Fibroblast of lung (primary cell): ENCODE results near the gene GCLM. TPM values are rescaled to one million over a fixed set of nuclear protein-coding genes. Genes with fewer than 3 reads are reported as not detected.

Experiments
- DNase-seq, 2 donors: peaks; one replicate each; pipeline versions ENCODE4 v3.0.0 to v3.0.0-alpha.2; 2010; ENCODE audit warnings: low read depth in 2 of 2
- H2AFZ ChIP-seq: 2 replicates; pipeline ENCODE4 v1.5.1; 2012; ENCODE audit warnings: low read length, control low read depth, inconsistent platforms
- H3K27ac ChIP-seq: 2 replicates; pipeline ENCODE4 v1.5.1; 2011; ENCODE audit warnings: low read length, control low read depth; ENCODE audit not compliant: insufficient read depth
- H3K27me3 ChIP-seq: 2 replicates; pipeline ENCODE4 v1.5.1; 2011; ENCODE audit warnings: mild to moderate bottlenecking, low read length; ENCODE audit not compliant: control insufficient read depth, insufficient read depth
- H3K36me3 ChIP-seq: 2 replicates; pipeline ENCODE4 v1.5.1; 2011; ENCODE audit warnings: low read length; ENCODE audit not compliant: control insufficient read depth, insufficient read depth
- H3K4me1 ChIP-seq: 2 replicates; pipeline ENCODE4 v1.5.1; 2011; ENCODE audit warnings: low read length; ENCODE audit not compliant: control insufficient read depth, insufficient read depth; ENCODE audit errors: extremely low read depth
- H3K4me2 ChIP-seq: 2 replicates; pipeline ENCODE4 v1.5.1; 2011; ENCODE audit warnings: low read length, control low read depth; ENCODE audit not compliant: insufficient read depth; ENCODE audit errors: extremely low read depth
- H3K4me3 ChIP-seq, 4 experiments: fragments of 200-600 bp in 1 of 4; sonication (generic) in 1 of 4; replicated peaks in 1 of 4; 2 replicates each; pipeline ENCODE4 v1.5.1; 2011 to 2016; ENCODE audit warnings: low read length in 4 of 4, low read depth in 3 of 4, mild to moderate bottlenecking in 3 of 4, control low read depth in 2 of 4, inconsistent platforms in 1 of 4, mixed read lengths in 1 of 4; ENCODE audit not compliant: insufficient read depth in 1 of 4; ENCODE audit errors: control extremely low read depth in 1 of 4
- H3K79me2 ChIP-seq: 2 replicates; pipeline ENCODE4 v1.5.1; 2012; ENCODE audit warnings: mild to moderate bottlenecking, low read length, inconsistent platforms; ENCODE audit not compliant: control insufficient read depth, insufficient read depth
- H3K9ac ChIP-seq: 2 replicates; pipeline ENCODE4 v1.5.1; 2011; ENCODE audit warnings: mild to moderate bottlenecking, low read length, control low read depth; ENCODE audit not compliant: insufficient read depth
- H3K9me3 ChIP-seq: 2 replicates; pipeline ENCODE4 v1.5.1; 2012; ENCODE audit warnings: low read depth, low read length; ENCODE audit not compliant: control insufficient read depth, insufficient read depth
- H4K20me1 ChIP-seq: 2 replicates; pipeline ENCODE4 v1.5.1; 2011; ENCODE audit warnings: low read length; ENCODE audit not compliant: control insufficient read depth, insufficient read depth; ENCODE audit errors: extremely low read depth
- EZH2 ChIP-seq: IDR thresholded peaks from 2 replicates; pipeline ENCODE4 v1.5.1; 2012; ENCODE audit warnings: low read length, control low read depth, mild to moderate bottlenecking; ENCODE audit errors: missing control alignments
- polyA plus RNA-seq, 2 donors: library from polyadenylated mRNA; depleted of rRNA in 1 of 2; stranded (reverse) in 1 of 2; unstranded in 1 of 2; fragments of >200 nt; gene quantifications; 2 replicates each; pipeline ENCODE4 v1.2.1, GENCODE V29; 2011 to 2012; ENCODE audit warnings: missing spikeins in 1 of 2
- total RNA-seq: library from RNA; depleted of rRNA; stranded (reverse); fragments of >200 nt; gene quantifications from 2 replicates; pipeline ENCODE4 v1.2.1, GENCODE V29; 2014
- TF ChIP-seq, protein P1 (sequence below), 2 donors: IDR thresholded peaks in 1 of 2; conservative IDR thresholded peaks in 1 of 2; 1 replicate in 1 of 2; 2 replicates in 1 of 2; pipeline ENCODE4 v1.5.1; 2011 to 2012; ENCODE audit warnings: low read length in 2 of 2, control low read depth in 1 of 2, inconsistent platforms in 1 of 2, low read depth in 1 of 2, mild to moderate bottlenecking in 1 of 2

Gene GCLM
- total and polyA plus RNA-seq, 2 donors (not counting 1 experiment from before 2014, with no cell fraction given): 28.6 to 45.4 TPM

DNA sequence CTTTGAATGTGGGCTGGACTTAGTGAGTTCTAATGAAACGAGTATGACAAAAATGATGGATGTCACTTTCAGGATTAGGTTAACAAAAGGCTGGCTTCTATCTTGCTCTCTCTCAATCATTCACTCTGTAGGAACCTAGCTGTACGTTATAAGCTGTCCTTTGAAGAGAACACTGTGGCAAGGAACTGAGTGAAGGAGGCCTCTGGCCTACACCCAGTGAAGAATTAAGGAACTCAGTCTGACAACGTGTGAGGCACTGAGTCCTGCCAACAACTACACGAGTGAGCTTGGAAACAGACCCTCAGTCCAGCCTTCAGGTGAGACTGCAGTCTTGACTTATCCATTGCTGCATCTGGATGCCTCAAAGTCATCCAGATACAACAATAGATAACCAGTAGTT, 27.0 kb downstream of the GCLM start:
- Histone ChIP-seq H3K79me2 (peaks cover 17% of the 10 kb centered on the region), H3K27ac (no peak overlapping the region), H3K4me1 (peaks cover 4% of the 10 kb centered on the region), H4K20me1 (no peaks in the 10 kb centered on the region), H3K27me3 (no peaks in the 10 kb centered on the region), H3K4me2 (no peak overlapping the region), H3K4me3 (no peak overlapping the region), H3K9ac (no peak overlapping the region), H3K9me3 (no peaks in the 10 kb centered on the region), H2AFZ (no peak overlapping the region), H3K36me3 (peaks cover 4% of the 10 kb centered on the region)
- DNase-seq: no peak
- TF ChIP-seq EZH2: no peak
- TF ChIP-seq, protein P1, sequence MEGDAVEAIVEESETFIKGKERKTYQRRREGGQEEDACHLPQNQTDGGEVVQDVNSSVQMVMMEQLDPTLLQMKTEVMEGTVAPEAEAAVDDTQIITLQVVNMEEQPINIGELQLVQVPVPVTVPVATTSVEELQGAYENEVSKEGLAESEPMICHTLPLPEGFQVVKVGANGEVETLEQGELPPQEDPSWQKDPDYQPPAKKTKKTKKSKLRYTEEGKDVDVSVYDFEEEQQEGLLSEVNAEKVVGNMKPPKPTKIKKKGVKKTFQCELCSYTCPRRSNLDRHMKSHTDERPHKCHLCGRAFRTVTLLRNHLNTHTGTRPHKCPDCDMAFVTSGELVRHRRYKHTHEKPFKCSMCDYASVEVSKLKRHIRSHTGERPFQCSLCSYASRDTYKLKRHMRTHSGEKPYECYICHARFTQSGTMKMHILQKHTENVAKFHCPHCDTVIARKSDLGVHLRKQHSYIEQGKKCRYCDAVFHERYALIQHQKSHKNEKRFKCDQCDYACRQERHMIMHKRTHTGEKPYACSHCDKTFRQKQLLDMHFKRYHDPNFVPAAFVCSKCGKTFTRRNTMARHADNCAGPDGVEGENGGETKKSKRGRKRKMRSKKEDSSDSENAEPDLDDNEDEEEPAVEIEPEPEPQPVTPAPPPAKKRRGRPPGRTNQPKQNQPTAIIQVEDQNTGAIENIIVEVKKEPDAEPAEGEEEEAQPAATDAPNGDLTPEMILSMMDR (conservative IDR thresholded peaks at IDR 0.05 in 1 of 2, IDR thresholded peaks at IDR 0.05 in 1 of 2; ENCODE audit: low read depth in 1 of 2, low read length in 2 of 2): no peak

DNA sequence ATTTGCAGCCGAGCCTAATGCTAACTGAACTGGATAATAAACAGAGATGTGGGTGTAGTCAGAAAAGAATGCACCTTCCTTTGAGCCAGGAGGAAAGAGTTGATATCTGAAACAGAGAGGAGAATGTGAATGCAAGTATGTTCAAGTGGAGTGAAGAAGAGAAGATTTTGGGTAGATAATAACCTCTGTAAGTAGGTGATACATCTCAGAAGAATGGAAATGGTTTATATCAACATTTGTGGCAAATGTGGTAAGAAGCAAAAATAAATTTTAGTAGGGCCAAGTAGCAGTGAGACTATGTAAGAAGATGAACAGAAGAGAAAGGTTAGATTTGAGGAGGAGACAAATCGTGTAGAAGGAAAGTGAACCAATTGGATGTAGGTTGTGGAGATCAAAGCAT, 28.5 kb downstream of the GCLM start:
- H4K20me1 ChIP-seq: peaks cover 3% of the 10 kb centered on the region
- DNase-seq: peak in 1 of 2 donors; percentile 64
- no peaks in the 10 kb centered on the region for H3K27me3 ChIP-seq
- H3K4me3 ChIP-seq: no peak overlapping the region
- no peak overlapping the region for H2AFZ ChIP-seq
- H3K4me1 ChIP-seq: peaks cover 4% of the 10 kb centered on the region
- no peak overlapping the region for H3K9ac ChIP-seq
- H3K79me2 ChIP-seq: peaks cover 31% of the 10 kb centered on the region
- no peaks in the 10 kb centered on the region for H3K9me3 ChIP-seq
- H3K36me3 ChIP-seq: peaks cover 7% of the 10 kb centered on the region
- no peak overlapping the region for H3K4me2 ChIP-seq
- no peak overlapping the region for H3K27ac ChIP-seq
- TF ChIP-seq, protein P1 (conservative IDR thresholded peaks at IDR 0.05 in 1 of 2, IDR thresholded peaks at IDR 0.05 in 1 of 2; ENCODE audit: low read depth in 1 of 2, low read length in 2 of 2): no peak
- no peak for TF ChIP-seq EZH2

DNA sequence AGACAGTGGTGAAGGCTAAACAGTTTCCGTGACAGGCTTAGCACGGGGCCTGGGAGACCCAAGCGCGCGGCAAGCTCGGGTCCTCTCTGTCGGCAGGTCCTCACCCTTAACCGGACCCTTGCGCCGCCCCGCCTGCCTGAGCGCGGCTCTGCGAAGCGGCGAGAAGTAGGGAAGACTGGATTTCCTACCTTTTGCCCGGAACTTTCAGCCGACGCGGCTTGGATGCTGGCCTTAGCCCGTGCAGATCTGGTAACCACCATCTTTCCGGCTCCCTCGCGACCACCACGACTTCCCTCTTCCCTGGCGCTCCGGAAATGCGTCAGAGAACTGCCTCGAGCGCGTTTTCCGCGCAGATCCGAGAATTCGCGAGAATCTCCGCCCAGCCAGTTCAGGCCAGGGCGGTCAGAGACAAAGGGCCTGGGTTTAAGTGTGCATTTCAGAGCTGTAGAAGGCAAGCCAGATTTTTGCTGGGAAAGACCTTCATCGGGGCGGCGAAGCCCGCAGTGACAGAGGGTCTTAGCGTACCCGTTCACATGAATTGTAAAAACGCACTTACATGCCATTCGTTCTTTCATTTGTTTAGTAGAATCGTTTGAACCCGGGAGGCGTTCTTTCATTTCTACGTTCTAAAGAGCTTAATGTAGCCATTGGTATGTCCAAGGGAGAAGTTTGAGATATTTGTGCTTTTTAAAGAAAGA, 30.2 kb downstream of the GCLM start, which contains the start of gene DNTTIP2:
DNTTIP2 (minus strand) TSS at position 318 of the 698 bp plus-strand sequence; CDS start at position 260, 58 bp downstream.
- Histone ChIP-seq H3K4me2 (peak within 1 kb of the TSS; percentile 95), H3K9me3 (no peaks in the 10 kb centered on the region), H3K27me3 (no peaks in the 10 kb centered on the region), H3K9ac (peak within 1 kb of the TSS; percentile 96), H3K27ac (peak within 1 kb of the TSS; percentile 94), H3K36me3 (peaks cover 7% of the 10 kb centered on the region), H2AFZ (peak within 1 kb of the TSS; percentile 92), H3K4me1 (peaks cover 4% of the 10 kb centered on the region), H3K79me2 (peaks cover 31% of the 10 kb centered on the region), H3K4me3 (peak within 1 kb of the TSS; percentile 81 to 100 (median 96)), H4K20me1 (peaks cover 3% of the 10 kb centered on the region)
- TF ChIP-seq EZH2: no peak
- TF ChIP-seq, protein P1 (conservative IDR thresholded peaks at IDR 0.05 in 1 of 2, IDR thresholded peaks at IDR 0.05 in 1 of 2; ENCODE audit: low read depth in 1 of 2, low read length in 2 of 2): no peak
- DNase-seq: peak; percentile 88 to 91
